K562 (cell line): ENCODE results near the gene PRM1. TPM values are rescaled to one million over a fixed set of nuclear protein-coding genes. Genes with fewer than 3 reads are reported as not detected.

Experiments
- CHD4 ChIP-seq: fragments of 200-600 bp; sonication (generic); IDR thresholded peaks from 3 replicates; pipeline ENCODE4 v1.6.1; 2012; ENCODE audit warnings: low read depth, mild to moderate bottlenecking, mixed read lengths, low read length, inconsistent platforms; ENCODE audit not compliant: insufficient read depth, insufficient replicate concordance, poor library complexity, severe bottlenecking
- ELK3 ChIP-seq: fragments of 450-650 bp; formaldehyde crosslinking; IDR thresholded peaks from 2 replicates; pipeline ENCODE4 v1.4.0; 2020; ENCODE audit warnings: mild to moderate bottlenecking
- KAT7 ChIP-seq: sonication (generic); formaldehyde crosslinking; IDR thresholded peaks from 2 replicates; pipeline ENCODE4 v1.8.0; 2022; ENCODE audit warnings: missing genetic modification reagents, mild to moderate bottlenecking, borderline replicate concordance
- MITF ChIP-seq: IDR thresholded peaks from 2 replicates; pipeline ENCODE4 v1.6.1; 2014; ENCODE audit warnings: antibody characterized with exemption
- MLLT1 ChIP-seq, 2 experiments: fragments of 450-650 bp; IDR thresholded peaks; 2 replicates each; pipeline ENCODE4 v1.6.1; 2016
- PCBP1 ChIP-seq: fragments of 200-400 bp; formaldehyde crosslinking; IDR thresholded peaks from 2 replicates; pipeline ENCODE4 v1.6.1; 2018; ENCODE audit warnings: mild to moderate bottlenecking, low read depth, low read length; ENCODE audit not compliant: poor library complexity, severe bottlenecking
- TEAD2 ChIP-seq: fragments of 450-650 bp; IDR thresholded peaks from 2 replicates; pipeline ENCODE4 v1.6.1; 2016; ENCODE audit warnings: missing genetic modification characterization, control low read depth, missing compliant biosample characterization
- ZBTB34 ChIP-seq: fragments of 250-450 bp; sonication (Bioruptor Pico); IDR thresholded peaks from 2 replicates; pipeline ENCODE4 v1.8.0; 2021; ENCODE audit warnings: mild to moderate bottlenecking, moderate library complexity
- polyA plus RNA-seq, 8 experiments: library from polyadenylated mRNA; depleted of rRNA in 4 of 8; stranded (reverse) in 5 of 8; unstranded in 3 of 8; fragments of >200 nt; fragmentation: Nextera tagmentation in 2 of 8; fragmentation: Illumina TruSeq in 1 of 8; extraction: Ambion mirVana in 2 of 8; extraction: Trizol in 1 of 8; gene quantifications; 2 replicates each; pipeline versions ENCODE4 v1.2.1 to v1.2.3, GENCODE V29; 2011 to 2014; ENCODE audit warnings: inconsistent platforms in 1 of 8, missing spikeins in 1 of 8
- total RNA-seq, 7 experiments: library from RNA; depleted of rRNA in 6 of 7; stranded (reverse); fragments of >200 nt in 6 of 7; fragmentation: Illumina TruSeq in 2 of 7; extraction: Trizol in 2 of 7; gene quantifications; 2 replicates each; pipeline versions ENCODE4 v1.2.1 to v1.2.3, GENCODE V29; 2011 to 2021; ENCODE audit warnings: low replicate concordance in 1 of 7

PRM1 gene
- total and polyA plus RNA-seq, 9 of the 15 experiments (the other 6 are each of a cell fraction or from before 2014, with no cell fraction given) = not detected

- no peak for TF ChIP-seq MITF
- no peak for TF ChIP-seq KAT7
- TF ChIP-seq TEAD2 (tag) = no peak
- no peak for TF ChIP-seq ZBTB34 (CRISPR knock-in tag)
- no peak for TF ChIP-seq PCBP1
- no peak for TF ChIP-seq ELK3 (CRISPR knock-in tag)
- no peak for TF ChIP-seq MLLT1 (IDR thresholded peaks at IDR 0.05)
- no peak for TF ChIP-seq CHD4
Observed at GRCh38 chr16:11235703-11235991, 45.5 kb downstream of the PRM1 start (continued).
